ENCODE measurements around the gene MCM3AP.

DNA sequence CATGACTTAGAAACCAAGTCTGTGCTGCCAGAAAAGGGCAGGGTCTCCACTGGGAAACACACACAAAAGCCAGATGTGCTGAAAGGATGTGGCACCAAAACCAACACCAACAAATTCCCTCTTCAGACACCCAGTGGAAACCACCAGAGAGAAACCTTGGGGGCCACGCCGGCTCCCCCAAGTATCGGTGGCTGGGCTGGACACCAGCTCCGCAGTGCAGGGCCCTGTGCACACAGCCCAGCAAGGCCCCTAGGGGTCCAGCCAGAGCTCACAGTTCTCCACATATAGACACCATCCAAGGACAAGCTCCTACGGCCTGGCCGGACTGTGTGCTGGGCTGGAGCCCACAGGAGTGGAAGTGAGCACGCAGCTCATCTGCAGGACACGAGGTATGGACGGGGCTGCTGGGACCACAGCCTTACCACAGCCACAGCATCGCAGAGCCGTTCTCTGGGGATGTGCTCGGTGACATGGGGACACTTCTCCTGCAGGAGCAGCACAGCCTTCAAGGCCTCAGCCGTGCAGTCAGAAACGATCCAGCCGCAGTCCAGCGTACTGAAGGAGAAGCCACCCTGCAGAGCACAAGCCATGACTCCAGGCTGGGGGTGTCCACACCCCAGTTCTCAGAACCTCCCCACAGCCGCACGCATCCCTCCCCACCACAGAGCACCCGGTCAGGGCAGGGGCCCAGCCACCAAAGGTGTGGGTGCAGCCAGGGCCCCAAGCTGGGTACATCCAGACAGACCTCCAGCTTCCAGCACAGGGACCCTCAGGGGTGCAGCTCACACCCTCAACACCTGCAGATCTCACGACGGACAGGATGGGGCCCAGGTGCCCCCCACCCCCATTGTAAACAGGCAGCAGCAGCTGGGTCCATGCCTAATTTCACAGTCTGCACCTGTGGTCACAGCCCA is 78.1 kb downstream of the MCM3AP start:
- TF ChIP-seq CTCF (IDR thresholded peaks at IDR 0.05): no peak
- no peak for TF ChIP-seq EP300 (IDR thresholded peaks at IDR 0.05)
- no peak for TF ChIP-seq POLR2A (IDR thresholded peaks at IDR 0.05)
- TF ChIP-seq POLR2AphosphoS5 (IDR thresholded peaks at IDR 0.05): no peak

All from sigmoid colon (tissue), 4 donors.